HG02981 (cell line): ENCODE data around the gene ZYX.
"Not testable (repeated sequence)": the region's sequence is repeated elsewhere in the genome, so short reads cannot be mapped to it uniquely, and the experiment has no call there.

ENCODE experiments used
- ATAC-seq: cut with Tn5 transposase; IDR thresholded peaks from one replicate; pipeline ENCODE4 v1.9.1; 2021; ENCODE audit warnings: mild to moderate bottlenecking, moderate library complexity; ENCODE audit not compliant: unreplicated experiment

The ZYX gene

GRCh38 chr7:143384661-143385631, 3.8 kb downstream of the ZYX start:
- ATAC-seq = no peak

GRCh38 chr7:143385891-143386781, 5.0 kb downstream of the ZYX start:
- ATAC-seq = peak; percentile 48

- ATAC-seq = no peak
Observed at GRCh38 chr7:143387156-143387975, 6.2 kb downstream of the ZYX start.

GRCh38 chr7:143388051-143388450, 6.9 kb downstream of the ZYX start:
- no peak for ATAC-seq

- no peak for ATAC-seq
Observed at GRCh38 chr7:143388491-143389101, 7.5 kb downstream of the ZYX start.

GRCh38 chr7:143389316-143390103, 8.4 kb downstream of the ZYX start:
- ATAC-seq = no peak

GRCh38 chr7:143390104-143390772, 9.1 kb downstream of the ZYX start:
- ATAC-seq = no peak

GRCh38 chr7:143390773-143391317, 9.7 kb downstream of the ZYX start:
- ATAC-seq = no peak

- no peak for ATAC-seq
Observed at GRCh38 chr7:143391462-143392404, 10.6 kb downstream of the ZYX start.

GRCh38 chr7:143392427-143392826, 11.3 kb downstream of the ZYX start:
- ATAC-seq = not testable (repeated sequence)

GRCh38 chr7:143392875-143393266, 11.7 kb downstream of the ZYX start:
- ATAC-seq = no peak

- no peak for ATAC-seq
Observed at GRCh38 chr7:143393267-143394041, 12.3 kb downstream of the ZYX start.

GRCh38 chr7:143394068-143394467, 12.9 kb downstream of the ZYX start:
- ATAC-seq = no peak

- ATAC-seq = no peak
Observed at GRCh38 chr7:143394777-143395176, 13.6 kb downstream of the ZYX start.

GRCh38 chr7:143395187-143396149, 14.3 kb downstream of the ZYX start:
- peak; percentile 49 for ATAC-seq

GRCh38 chr7:143396182-143396581, 15.0 kb downstream of the ZYX start:
- ATAC-seq = no peak
